Cardiac muscle cell (in vitro differentiated cells and primary cell): ENCODE results near the gene ADRA2C. TPM values are rescaled to one million over a fixed set of nuclear protein-coding genes. Genes with fewer than 3 reads are reported as not detected.

Experiments used
- DNase-seq, 2 donors: peaks; one replicate each; pipeline versions ENCODE4 v3.0.0 to v3.0.0-alpha.2; 2010 to 2017; ENCODE audit warnings: low read depth in 1 of 2, low spot score in 1 of 2
- H3K27ac ChIP-seq: fragments of 200-600 bp; sonication (generic); 2 replicates; pipeline ENCODE4 v1.5.1; 2016
- H3K27me3 ChIP-seq: fragments of 200-600 bp; sonication (generic); 2 replicates; pipeline ENCODE4 v1.6.0; 2016; ENCODE audit warnings: control low read depth
- H3K36me3 ChIP-seq: fragments of 200-600 bp; sonication (generic); 2 replicates; pipeline ENCODE4 v1.5.1; 2016; ENCODE audit warnings: control low read depth
- H3K4me1 ChIP-seq: fragments of 200-600 bp; sonication (generic); 2 replicates; pipeline ENCODE4 v1.8.1; 2017; ENCODE audit warnings: low read depth, mild to moderate bottlenecking, mixed run types
- H3K4me3 ChIP-seq: fragments of 200-600 bp; sonication (generic); 2 replicates; pipeline ENCODE4 v1.5.1; 2016; ENCODE audit warnings: mild to moderate bottlenecking
- H3K9me3 ChIP-seq: fragments of 200-600 bp; sonication (generic); 2 replicates; pipeline ENCODE4 v1.5.1; 2017; ENCODE audit warnings: low read depth, mild to moderate bottlenecking, control low read depth
- polyA plus RNA-seq: library from polyadenylated mRNA; unstranded; fragments of >200 nt; fragmentation: Nextera tagmentation; extraction: Ambion mirVana; gene quantifications from 2 replicates; pipeline ENCODE4 v1.2.1, GENCODE V29; 2016
- total RNA-seq: library from RNA; depleted of rRNA; stranded (reverse); fragments of >200 nt; gene quantifications from 2 replicates; pipeline ENCODE4 v1.2.3, GENCODE V29; 2016
- TF ChIP-seq, protein P1 (sequence below): IDR thresholded peaks from 2 replicates; pipeline ENCODE4 v1.5.1; 2012; ENCODE audit warnings: low read depth, mild to moderate bottlenecking, low read length

The ADRA2C gene
- total and polyA plus RNA-seq, 2 experiments from 2014 or later = 8.5 to 8.6 TPM

GRCh38 chr4:3742610-3743009 lies 23.6 kb upstream of the ADRA2C start:
- Histone ChIP-seq H3K27me3 (peaks cover 13% of the 10 kb centered on the region), H3K9me3 (no peaks in the 10 kb centered on the region), H3K4me3 (no peak overlapping the region), H3K27ac (no peak overlapping the region), H3K36me3 (no peaks in the 10 kb centered on the region), H3K4me1 (no peaks in the 10 kb centered on the region)
- TF ChIP-seq, protein P1, sequence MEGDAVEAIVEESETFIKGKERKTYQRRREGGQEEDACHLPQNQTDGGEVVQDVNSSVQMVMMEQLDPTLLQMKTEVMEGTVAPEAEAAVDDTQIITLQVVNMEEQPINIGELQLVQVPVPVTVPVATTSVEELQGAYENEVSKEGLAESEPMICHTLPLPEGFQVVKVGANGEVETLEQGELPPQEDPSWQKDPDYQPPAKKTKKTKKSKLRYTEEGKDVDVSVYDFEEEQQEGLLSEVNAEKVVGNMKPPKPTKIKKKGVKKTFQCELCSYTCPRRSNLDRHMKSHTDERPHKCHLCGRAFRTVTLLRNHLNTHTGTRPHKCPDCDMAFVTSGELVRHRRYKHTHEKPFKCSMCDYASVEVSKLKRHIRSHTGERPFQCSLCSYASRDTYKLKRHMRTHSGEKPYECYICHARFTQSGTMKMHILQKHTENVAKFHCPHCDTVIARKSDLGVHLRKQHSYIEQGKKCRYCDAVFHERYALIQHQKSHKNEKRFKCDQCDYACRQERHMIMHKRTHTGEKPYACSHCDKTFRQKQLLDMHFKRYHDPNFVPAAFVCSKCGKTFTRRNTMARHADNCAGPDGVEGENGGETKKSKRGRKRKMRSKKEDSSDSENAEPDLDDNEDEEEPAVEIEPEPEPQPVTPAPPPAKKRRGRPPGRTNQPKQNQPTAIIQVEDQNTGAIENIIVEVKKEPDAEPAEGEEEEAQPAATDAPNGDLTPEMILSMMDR = no peak
- DNase-seq = no peak

DNA sequence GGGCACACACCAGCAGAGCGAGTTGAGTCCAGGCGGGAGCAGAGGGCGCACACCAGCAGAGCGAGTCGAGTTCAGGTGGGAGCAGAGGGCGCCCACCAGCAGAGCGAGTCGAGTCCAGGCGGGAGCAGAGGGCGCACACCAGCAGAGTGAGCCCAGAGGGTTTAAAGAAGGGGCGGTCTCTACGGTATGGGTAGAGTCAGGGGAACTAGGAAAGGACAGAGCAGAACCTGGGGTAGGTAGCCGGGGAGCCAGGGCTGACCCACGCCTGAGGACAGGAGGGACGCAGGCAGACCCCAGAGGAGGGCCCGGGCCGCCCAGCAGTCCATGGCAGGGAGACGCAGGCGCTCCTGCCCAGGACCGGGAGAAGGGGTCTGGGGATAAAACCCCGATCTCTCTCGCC lies 22.0 kb upstream of the ADRA2C start:
- DNase-seq = no peak
- Histone ChIP-seq H3K4me1 (no peaks in the 10 kb centered on the region), H3K4me3 (no peak overlapping the region), H3K36me3 (no peaks in the 10 kb centered on the region), H3K27me3 (peaks cover 17% of the 10 kb centered on the region), H3K9me3 (no peaks in the 10 kb centered on the region), H3K27ac (no peak overlapping the region)
- TF ChIP-seq, protein P1 = no peak

- no peaks in the 10 kb centered on the region for H3K9me3 ChIP-seq
- TF ChIP-seq, protein P1 = no peak
- H3K27me3 ChIP-seq = peaks cover 19% of the 10 kb centered on the region
- no peak overlapping the region for H3K27ac ChIP-seq
- no peaks in the 10 kb centered on the region for H3K36me3 ChIP-seq
- no peak for DNase-seq
- no peak overlapping the region for H3K4me3 ChIP-seq
- H3K4me1 ChIP-seq = no peaks in the 10 kb centered on the region
Observed at GRCh38 chr4:3744901-3745300, 21.3 kb upstream of the ADRA2C start.

GRCh38 chr4:3745886-3746656 lies 20.1 kb upstream of the ADRA2C start:
- no peaks in the 10 kb centered on the region for H3K36me3 ChIP-seq
- TF ChIP-seq, protein P1 = no peak
- DNase-seq = no peak
- H3K9me3 ChIP-seq = no peaks in the 10 kb centered on the region
- no peaks in the 10 kb centered on the region for H3K4me1 ChIP-seq
- H3K27me3 ChIP-seq = peaks cover 19% of the 10 kb centered on the region
- no peak overlapping the region for H3K27ac ChIP-seq
- no peak overlapping the region for H3K4me3 ChIP-seq

- no peak overlapping the region for H3K4me3 ChIP-seq
- no peak for DNase-seq
Observed at GRCh38 chr4:3746701-3747580, 19.2 kb upstream of the ADRA2C start.

More at GRCh38 chr4:3746701-3747580, 19.2 kb upstream of the ADRA2C start:
- H3K27ac ChIP-seq = no peak overlapping the region
- TF ChIP-seq, protein P1 = no peak
- peaks cover 19% of the 10 kb centered on the region for H3K27me3 ChIP-seq
- no peaks in the 10 kb centered on the region for H3K9me3 ChIP-seq
- no peaks in the 10 kb centered on the region for H3K36me3 ChIP-seq
- H3K4me1 ChIP-seq = no peaks in the 10 kb centered on the region
